ENCODE data around the gene KLHL30. TPM values are rescaled to one million over a fixed set of nuclear protein-coding genes. Genes with fewer than 3 reads are reported as not detected.

KLHL30 gene
- total RNA-seq, 1 experiment from 2014 or later = not detected

DNA sequence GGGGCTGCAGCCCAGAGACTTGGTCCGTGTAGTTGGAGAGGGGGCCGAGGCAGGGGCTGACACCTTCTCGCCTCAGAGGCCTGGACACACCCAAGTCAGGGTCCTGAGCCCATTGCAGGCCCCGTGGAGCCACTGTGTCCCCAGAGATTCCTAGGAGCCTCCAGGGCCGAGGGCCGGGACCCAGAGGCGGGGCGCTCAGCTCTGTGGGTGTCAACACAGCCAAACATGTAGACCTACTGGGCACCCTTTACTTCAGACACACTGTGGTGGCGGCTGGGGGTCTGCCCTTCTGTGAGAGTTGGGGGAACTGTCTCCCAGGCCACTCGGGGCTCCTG, 38.8 kb upstream of the KLHL30 start:
- H3K79me2 ChIP-seq (ENCODE audit: insufficient read depth, low read length) = no peaks in the 10 kb centered on the region
- H2AK5ac ChIP-seq (ENCODE audit: insufficient read length, low read length) = no peak overlapping the region
- H4K91ac ChIP-seq (ENCODE audit: insufficient read length, low read depth, low read length) = no peak overlapping the region
- no peak for DNase-seq
- no peak overlapping the region for H3T11ph ChIP-seq (ENCODE audit: low read length)
- H2AFZ ChIP-seq (ENCODE audit: low read length) = no peak overlapping the region
- H4K8ac ChIP-seq (replicated peaks; ENCODE audit: insufficient read length, low read depth, low read length) = no peak overlapping the region
- no peak overlapping the region for H3K27ac ChIP-seq (ENCODE audit: insufficient read length, low read depth, low read length)
- H3K27me3 ChIP-seq (ENCODE audit: insufficient read depth, low read length) = no peaks in the 10 kb centered on the region
- H3K4me2 ChIP-seq (ENCODE audit: insufficient read depth, insufficient read length, low read length) = no peak overlapping the region
- no peaks in the 10 kb centered on the region for H4K20me1 ChIP-seq (ENCODE audit: control insufficient read depth, insufficient read depth, insufficient read length)
- no peak overlapping the region for H2BK120ac ChIP-seq (ENCODE audit: low read depth, low read length, poor library complexity, severe bottlenecking)
- peaks cover 7 to 10% (median 9%) of the 10 kb centered on the region in 3 experiments; a peak in 6 of 7 replicates for H3K36me3 Mint-ChIP-seq (ENCODE audit: insufficient read depth in 1 of 3, low read depth in 3 of 3)
- peaks cover 26 to 33% of the 10 kb centered on the region in 2 experiments for H3K4me1 Mint-ChIP-seq
- H3K4me3 Mint-ChIP-seq = no peak overlapping the region
- no peaks in the 10 kb centered on the region for H3K23me2 ChIP-seq (ENCODE audit: insufficient read length, low read depth, low read length, poor library complexity, severe bottlenecking)
- H2BK12ac ChIP-seq (ENCODE audit: insufficient read length, low read depth, low read length) = no peak overlapping the region
- H3K56ac ChIP-seq (ENCODE audit: insufficient read length, low read depth, low read length) = no peak overlapping the region
- H3K9ac ChIP-seq (ENCODE audit: extremely low read depth, insufficient read length, low read length) = no peak overlapping the region
- H3K14ac ChIP-seq (ENCODE audit: insufficient read depth, low read length) = no peak overlapping the region
- no peak overlapping the region for H3K18ac ChIP-seq (ENCODE audit: insufficient read length, low read depth, low read length)
- no peaks in the 10 kb centered on the region for H3K9me3 ChIP-seq (ENCODE audit: control insufficient read depth, low read depth, low read length)
- no peak overlapping the region for H3K27ac Mint-ChIP-seq
- WGBS (ENCODE audit: extremely low coverage, insufficient read length, low lambda C conversion rate) = no CpG with 5 or more reads among the region's 10 CpGs
- TF ChIP-seq, protein P1, sequence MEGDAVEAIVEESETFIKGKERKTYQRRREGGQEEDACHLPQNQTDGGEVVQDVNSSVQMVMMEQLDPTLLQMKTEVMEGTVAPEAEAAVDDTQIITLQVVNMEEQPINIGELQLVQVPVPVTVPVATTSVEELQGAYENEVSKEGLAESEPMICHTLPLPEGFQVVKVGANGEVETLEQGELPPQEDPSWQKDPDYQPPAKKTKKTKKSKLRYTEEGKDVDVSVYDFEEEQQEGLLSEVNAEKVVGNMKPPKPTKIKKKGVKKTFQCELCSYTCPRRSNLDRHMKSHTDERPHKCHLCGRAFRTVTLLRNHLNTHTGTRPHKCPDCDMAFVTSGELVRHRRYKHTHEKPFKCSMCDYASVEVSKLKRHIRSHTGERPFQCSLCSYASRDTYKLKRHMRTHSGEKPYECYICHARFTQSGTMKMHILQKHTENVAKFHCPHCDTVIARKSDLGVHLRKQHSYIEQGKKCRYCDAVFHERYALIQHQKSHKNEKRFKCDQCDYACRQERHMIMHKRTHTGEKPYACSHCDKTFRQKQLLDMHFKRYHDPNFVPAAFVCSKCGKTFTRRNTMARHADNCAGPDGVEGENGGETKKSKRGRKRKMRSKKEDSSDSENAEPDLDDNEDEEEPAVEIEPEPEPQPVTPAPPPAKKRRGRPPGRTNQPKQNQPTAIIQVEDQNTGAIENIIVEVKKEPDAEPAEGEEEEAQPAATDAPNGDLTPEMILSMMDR (conservative IDR thresholded peaks at IDR 0.05) = no peak
- no peak overlapping the region for H3K23ac ChIP-seq (ENCODE audit: insufficient read length, low read depth, low read length)
- H3K9me3 Mint-ChIP-seq = no peaks in the 10 kb centered on the region
- no peak overlapping the region for H2BK15ac ChIP-seq (ENCODE audit: low read depth, low read length)
- peaks cover 3% of the 10 kb centered on the region; the same call in 1 of the 2 replicates for H3K4me1 ChIP-seq (ENCODE audit: insufficient read depth, low read length)
- no peak overlapping the region for H4K5ac ChIP-seq (ENCODE audit: insufficient read length, low read depth, low read length)
- no peaks in the 10 kb centered on the region; the same call in none of the 2 replicates for H3K27me3 Mint-ChIP-seq (ENCODE audit: low read depth)
- no peaks in the 10 kb centered on the region for H3K79me1 ChIP-seq (ENCODE audit: insufficient read depth, low read depth, low read length, poor library complexity, severe bottlenecking)
- no peak overlapping the region for H2BK20ac ChIP-seq (ENCODE audit: low read depth, low read length, poor library complexity, severe bottlenecking)
- no peak overlapping the region for H3K4ac ChIP-seq (ENCODE audit: low read depth, low read length)
- no peak overlapping the region for H2BK5ac ChIP-seq (ENCODE audit: insufficient read length, low read length)
